AG20443 (cell line): ENCODE results near the gene NENF.
"Not testable (repeated sequence)": the region's sequence is repeated elsewhere in the genome, so short reads cannot be mapped to it uniquely, and the experiment has no call there.

Source experiments
- DNase-seq: peaks from one replicate; pipeline ENCODE4 v3.0.0; 2012; ENCODE audit warnings: low spot score, mixed read lengths

Gene NENF

DNA sequence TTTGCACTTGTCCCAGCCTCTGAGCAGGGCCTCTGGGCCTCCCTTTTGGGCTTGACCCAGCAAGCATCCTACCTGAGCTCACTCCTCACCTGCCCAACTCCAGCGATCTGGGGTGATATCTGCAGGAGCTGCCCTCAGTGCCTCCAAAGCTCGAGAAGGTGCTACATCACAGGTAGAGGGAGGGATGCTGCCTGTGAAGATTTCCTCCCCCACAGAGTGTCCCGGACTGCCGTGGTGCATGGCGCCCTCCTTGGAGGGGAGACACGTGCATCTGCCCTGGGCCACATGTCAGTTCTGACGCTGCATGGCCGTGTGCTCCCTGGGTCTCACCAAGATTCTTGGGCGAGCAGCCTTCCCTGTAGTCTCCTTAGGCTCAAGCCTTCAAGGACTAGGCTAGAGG lies 27.7 kb downstream of the NENF start:
- DNase-seq = no peak

DNA sequence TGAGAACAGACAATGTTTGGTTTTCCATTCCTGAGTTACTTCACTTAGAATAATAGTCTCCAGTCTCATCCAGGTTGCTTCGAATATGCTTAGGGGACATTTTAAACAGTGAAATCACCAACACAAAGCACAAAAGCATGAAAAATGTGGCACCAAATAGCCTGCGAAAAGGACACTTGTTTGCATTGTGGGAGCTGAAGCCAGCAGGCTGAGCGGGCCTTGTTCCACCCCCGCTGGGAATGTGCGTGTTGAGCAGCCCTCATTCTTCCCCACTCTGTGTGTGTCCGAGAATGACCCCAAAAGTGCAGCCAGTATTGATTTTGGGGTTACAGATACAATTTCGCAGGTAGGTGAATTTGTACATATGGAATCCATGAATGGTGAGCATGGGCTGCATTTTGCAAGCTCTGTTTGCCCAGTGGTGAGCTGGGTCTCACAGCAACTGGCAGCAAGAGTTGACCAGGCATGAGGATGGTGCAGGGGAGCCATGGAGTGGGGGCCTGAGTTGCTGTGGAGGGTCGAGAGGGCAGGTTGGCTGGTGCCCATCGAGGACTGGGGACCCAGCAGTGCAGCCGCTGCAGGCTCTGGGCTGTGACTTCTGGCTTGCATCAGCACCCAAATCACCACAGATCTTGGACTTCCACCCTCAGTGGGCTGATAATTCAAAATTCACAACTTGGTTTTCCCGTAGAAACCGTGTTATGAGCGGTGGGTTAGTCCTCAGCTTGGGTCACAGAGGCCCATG lies 29.4 kb downstream of the NENF start:
- DNase-seq = no peak

DNA sequence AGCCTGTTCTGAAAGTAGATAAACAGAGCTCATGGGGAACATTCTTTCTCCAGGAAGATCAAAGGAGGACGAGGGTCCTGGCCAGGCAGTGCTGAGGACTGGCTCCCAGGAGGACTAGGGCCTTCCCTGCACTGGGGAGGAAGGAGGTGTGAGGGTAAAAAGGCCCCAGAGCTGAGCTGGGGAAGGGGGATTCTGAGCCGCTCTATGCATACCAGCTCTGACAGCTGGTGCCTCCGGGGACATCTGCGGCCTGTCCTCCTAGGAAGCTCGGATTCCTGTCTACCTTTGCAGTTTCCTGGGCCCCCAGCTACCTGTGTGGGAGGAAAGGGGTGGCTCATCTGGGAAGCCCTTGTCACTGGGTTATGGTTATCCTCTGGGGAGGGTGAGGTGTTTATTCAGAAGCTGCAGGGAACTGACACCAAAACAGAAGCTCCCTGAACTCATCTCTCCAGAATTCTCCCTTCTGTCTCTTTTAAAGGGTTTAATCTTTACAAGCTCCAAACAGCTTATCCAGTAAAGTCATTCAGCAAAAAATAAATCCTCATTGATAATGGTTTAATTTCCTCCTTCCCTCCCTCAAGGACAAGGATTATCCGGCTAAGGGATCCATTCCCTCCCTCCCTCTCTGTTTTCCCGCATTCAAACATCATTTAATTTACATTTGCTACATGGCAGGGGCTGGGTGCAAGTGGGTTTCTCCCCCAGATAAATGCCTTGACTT lies 31.0 kb downstream of the NENF start:
- DNase-seq = no peak

DNA sequence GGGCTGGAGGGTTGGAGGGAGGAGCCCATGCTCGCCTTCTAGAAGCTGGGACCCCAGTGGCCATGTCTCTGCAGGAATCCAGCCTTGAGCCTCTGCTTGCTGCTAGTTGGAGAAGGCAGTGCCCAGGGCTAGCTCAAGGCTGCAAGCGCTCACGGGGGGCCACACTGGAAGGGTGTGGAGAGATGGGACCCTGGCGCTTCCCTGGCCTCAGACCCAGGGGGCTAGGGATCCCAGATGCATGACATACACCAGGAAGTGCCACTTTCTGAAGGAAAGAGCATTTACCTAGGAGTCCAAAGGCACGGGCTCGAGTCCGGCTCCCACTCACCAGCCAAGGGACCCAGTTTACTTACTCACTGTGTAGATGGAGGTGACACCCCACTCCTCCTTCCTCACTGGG lies 32.6 kb downstream of the NENF start:
- no peak for DNase-seq

DNA sequence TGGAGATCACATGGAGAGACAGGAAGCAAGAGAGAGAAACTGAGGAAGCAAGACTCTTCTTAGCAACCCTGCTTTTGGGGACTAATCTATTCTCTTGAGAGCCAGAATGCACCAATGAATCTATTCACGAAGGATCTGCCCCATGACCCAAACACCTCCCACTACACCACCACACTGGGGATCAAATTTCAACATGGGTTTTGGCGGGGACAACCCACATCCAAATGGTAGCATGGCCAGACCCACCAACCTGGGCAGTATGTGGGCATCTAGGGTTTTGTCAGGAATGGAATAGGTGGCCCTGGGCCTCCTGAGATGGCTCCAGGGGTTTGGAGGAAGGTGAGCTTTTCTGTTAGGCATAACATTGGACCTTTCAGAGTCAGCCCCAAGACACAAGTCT lies 33.7 kb downstream of the NENF start:
- no peak for DNase-seq

DNA sequence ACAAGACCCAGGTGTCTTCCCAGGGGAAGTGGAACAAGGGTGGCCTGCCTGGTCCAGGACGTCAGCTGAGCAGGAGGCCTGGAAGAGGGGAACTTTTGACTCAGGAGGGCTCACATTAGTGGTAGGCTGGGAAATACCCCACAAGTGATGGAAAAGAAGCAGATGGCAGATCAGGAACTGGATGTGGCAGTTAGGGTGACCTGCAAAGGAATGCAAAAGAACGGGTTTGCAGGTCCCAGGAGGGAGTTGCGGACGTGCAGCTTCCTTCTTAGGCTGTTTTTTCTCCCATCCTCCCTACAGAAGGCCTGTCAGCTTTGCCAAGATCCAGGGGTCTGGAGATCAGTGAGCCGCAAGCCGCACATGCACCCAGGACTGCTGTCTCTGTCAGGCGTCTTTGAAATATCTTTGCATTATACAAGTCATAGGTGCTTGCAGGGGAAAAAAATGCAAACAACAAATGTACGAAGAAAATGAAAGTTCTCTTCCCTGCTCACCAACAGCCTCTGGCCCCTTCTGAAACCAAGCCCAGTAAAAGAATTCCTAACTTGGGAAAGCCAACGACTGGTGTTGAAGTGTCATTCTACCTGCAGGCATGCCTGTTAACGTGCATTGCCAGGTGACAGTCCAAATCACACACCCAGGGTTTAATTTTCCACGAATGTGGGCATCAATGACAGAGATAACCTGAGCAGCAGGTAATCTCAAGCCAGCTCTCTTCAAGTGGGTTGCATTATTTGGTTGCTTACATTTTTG lies 34.4 kb downstream of the NENF start:
- no peak for DNase-seq

DNA sequence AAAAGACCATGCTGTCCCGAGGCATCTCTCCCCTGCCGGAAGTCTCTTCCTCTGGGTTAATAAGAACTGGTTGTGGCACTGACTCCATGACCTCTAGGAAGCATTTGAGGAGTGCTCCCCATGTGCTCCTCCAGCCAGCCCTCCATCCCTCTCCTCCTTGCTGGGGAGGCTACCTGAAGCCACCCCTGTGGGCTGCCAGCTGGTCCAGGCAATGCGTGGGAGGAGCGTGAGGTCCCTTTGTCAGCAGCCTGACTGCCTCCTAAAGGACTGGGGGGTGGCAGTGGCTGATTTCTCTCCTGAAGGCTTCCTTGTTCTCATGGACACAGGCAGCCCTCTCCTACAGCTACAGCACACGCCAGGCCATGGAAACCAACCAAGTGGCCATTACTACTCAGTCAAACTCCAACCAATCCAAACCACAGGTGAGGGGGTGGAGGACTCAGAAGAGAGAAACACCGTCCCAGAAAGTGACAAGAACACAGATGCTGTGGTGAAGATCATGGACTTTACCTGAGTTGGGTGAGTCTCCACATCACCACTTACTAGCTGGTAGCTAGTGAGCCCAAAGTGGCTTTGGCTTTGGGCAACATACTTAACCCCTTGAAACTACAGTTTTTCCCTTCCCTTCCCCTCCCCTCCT lies 35.2 kb downstream of the NENF start:
- DNase-seq = no peak

DNA sequence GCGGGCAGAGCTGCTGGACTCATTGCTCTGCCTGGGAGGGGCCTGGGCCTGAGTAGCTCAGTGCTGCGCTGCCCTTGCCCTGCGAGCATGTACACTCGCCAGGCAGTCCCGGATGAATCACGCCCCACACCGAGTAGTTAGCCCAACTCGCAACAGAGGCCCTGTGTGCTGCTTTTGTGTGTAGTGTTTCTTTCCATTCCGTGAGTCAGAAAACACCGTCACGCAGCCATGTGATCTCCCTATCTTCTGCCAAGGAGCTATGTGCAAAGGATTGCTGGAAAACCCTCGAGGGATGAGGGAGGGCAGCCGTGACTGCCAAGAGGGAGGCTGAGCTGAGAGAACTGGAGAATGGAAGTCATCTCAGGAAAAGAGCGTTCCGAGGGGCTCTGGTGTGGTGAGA lies 37.3 kb downstream of the NENF start:
- DNase-seq = peak; percentile 96

DNA sequence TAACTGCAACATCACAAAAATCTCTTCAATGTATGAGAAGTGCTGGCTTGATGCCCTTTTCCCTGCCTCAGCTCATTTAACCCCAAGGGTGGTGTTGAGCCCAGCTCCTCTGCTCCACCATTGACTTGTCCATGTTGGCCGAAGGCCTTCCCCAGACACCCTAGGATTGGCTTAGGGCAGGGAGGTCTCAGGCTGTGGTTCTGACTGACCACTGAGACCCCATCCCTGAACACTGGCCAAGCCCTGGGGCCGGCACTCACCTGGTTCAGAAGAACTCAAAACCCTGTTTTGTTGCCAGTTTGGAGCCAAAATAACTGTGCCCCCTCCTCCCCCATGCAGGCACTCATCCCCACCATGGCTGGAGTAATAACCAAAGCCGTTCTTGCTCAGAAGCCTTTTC lies 38.6 kb downstream of the NENF start:
- no peak for DNase-seq

DNA sequence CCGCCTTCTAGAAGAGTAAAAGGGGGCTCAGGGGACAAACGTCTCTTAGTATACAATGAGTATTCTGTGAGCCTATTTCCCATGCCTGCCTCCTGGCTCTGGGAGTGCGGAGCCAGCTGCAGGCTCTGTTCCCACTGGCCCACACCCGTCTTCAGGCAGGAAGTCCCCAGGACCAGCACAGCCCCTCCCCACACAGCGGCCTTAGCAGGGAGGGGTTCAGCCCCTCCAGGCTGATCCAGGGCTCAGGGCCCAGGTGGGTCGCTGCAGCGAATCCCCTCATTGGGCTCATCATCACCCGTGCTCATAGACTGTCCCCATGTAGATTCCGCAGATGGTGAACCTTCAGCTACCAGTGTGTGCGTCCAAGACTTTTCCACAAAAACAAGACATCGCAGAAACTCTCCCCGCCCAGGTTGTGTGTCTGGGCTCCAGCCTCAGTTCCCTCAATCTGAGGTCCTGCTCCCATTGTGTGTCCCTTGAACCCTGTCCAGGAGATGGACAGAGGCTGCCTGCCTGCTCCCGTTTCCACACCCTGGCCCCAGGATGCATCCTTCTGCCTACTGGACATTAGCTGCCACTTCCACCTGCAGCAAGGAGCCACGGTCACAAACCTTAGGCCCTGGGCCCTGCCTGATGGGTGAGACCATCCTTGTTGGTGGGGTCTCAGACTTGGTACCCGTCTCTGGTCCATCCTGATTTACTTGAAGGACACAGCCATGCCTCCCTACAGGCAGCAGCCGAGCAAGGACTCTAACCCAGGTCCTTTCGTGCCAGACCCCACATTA lies 39.4 kb downstream of the NENF start:
- no peak for DNase-seq

DNA sequence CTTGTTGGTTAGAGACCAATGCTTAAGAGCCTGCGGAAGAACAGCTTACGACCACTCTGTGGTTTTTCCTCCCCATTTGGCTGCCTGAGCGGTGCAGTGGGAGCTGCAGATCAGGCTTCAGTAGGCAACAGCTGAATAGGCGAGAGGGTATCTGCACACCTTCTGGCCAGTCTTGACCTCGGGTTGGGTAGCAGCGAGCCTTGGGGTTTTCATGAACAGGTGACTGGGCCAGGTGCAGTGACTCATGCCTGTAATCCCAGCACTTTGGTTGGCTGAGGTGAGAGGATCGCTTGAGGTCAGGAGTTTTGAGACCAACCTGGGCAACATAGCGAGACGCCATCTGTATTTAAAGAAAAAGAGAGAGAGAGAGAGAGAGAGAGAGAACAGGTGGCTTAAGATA lies 41.0 kb downstream of the NENF start:
- no peak for DNase-seq

DNA sequence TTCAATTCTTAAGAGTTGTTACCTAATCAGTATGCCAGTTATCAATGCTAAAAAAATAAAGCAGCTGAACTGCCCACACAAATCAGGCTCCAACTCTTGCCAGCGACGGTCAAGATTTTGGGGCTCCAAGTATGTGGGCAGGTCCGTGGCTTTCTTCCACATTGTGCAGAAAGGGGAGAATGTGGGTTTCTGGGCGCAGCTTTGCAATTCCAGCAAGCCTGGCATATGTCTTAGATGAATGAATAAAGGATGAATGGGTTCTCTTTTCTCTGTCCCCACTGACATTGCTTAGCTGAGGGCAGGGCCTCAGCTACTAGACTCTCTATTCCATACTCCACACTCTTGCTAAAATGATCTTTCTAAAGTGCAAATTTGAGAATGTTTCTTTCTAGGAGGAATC lies 42.4 kb downstream of the NENF start:
- no peak for DNase-seq

DNA sequence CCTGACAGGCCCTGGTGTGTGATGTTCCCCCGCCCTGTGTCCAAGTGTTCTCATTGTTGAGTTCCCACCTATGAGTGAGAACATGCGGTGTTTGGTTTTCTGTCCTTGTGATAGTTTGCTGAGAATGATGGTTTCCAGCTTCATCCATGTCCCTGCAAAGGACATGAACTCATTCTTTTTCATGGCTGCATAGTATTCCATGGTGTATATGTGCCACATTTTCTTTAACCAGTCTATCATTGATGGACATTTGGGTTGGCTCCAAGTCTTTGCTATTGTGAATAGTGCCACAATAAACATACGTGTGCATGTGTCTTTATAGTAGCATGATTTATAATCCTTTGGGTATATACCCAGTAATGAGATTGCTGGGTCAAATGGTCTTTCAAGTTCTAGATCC lies 43.1 kb downstream of the NENF start:
- not testable (repeated sequence) for DNase-seq

DNA sequence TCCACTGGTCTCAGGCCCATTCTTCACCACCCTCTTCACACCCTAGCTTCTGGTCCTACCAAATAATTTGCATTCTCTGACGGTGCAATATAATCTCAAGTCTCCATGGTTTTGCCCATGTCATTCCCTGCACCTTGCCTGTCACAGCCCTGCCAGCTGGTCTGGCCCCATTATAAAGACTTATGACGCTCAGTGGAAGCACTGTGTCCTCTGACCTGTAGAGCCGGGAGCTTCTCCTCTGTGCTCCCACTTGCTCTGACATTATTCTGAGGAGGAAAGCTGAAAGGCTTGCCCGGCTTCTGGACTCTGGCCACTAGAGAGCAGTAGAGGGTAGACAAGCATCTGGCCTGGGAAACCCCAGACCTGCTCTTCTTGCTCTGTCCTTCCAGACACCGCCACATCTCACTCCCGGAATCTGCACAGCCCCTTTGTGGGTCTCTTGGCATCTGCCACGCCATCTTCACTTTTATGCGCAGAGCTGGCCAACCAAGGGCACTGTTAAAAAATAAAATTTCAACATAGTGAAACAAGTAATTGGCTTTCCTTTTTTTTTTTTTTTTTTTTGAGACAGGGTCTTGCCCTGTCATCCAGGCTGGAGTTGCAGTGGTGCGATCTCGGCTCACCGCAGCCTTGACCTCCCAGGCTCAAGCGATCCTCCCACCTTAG lies 44.4 kb downstream of the NENF start:
- DNase-seq = peak; percentile 89

DNA sequence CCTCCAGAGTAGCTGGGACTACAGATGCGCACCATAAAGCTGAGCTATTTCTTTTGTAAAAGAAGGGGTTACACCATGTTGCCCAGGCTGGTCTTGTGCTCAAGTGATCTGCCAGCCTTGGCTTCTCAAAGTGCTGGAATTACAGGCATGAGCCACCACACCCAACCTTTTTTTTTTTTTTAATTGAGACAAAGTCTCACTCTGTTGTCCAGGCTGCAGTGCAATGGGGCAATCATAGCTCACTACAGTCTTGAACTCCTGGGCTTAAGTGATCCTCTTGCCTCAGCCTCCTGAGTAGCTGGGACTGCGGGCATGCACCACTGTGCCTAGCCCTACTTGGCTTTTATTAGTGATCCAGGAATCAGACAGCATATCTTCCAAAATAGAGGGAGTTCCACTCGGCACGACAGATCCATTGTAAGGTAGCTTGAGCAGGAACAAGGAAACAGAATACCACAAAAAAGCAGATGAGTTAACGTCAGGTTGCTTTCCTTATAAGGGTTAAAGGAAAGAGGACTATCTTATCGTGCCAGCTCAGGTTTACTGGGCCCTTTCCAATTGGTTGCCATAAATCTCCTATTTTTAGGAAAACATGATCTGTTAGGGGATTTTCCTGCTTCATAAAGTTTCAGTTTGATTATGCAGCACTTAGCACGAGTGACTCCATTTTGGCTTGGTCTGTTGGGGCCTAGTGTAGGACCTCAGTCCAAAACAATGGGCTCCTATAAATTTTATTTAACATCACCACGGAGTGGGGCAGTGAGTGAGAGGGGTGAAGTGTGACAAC lies 45.2 kb downstream of the NENF start:
- DNase-seq = no peak

DNA sequence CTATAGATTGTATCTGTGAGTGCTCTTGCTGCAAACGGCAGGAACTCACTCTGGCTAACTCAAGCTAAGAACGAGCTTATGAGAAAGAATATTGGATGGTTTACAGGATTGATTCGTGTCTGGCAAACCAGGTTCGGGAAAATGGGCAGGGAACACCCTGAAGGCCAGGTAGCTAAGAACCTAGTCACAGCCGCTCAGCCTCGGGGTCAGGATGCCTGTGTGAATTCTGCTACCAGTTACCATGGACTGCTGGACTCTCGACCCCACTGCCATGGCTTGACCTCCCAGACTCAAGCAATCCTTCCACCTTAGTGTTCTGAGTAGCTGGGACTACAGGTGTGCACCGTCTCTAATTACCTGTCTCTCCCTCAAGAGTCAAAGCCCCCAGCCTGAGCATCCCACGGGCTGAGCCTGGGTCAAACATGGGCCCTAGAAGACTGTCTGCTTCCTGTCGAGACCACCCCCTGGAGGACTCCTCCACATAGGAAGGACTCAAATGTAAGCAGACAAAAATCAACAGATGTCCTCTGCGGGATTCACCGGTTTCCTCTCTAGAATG lies 45.8 kb downstream of the NENF start:
- DNase-seq = no peak

DNA sequence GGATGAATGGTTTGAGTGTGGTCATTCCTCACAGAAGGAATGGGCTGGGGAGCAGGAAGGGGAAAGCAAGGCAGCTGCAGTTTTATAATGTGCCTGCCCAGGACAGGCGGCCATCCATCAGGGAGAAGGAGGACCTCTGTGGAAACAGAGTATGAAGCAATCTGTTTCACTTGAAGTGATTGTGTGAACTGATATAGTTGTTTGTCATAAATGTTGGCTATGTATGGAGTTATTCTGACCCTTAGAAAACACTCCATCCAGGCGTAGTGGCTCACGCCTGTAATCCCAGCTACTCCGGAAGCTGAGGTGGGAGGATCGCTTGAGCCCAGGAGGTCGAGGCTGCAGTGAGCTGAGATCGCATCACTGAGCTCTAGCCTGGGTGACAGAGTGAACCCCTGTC lies 46.5 kb downstream of the NENF start:
- no peak for DNase-seq

DNA sequence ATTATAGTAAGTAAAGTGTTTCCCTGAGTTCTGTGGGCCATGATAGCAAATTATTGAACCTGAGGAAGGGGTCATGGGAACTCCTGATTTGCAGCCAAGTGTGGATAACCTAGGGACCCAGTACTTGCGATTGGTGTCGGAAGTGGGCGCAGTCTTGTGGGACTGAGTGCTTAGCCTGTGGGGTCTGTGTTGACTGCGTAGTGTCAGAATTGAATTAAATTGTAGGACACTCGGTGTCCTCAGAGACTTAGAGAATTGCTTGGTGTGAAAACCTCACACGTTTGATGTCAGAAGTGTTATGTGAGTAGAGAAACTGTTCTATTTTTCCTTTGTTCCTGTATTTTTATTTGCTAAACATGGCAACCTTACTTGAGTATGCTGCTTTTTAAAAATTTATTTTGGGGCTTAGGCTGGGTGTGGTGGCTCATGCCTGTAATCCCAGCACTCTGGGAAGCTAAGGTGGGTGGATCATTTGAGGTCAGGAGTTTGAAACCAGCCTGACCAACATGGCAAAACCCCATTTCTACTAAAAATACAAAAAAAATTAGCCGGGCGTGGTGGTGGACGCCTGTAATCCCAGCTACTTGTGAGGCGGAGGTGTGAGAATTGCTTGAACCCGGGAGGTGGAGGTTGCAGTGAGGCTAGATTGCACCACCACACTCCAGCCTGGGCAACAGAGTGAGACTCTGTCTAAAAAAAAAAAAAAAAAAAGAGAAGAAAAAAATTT lies 48.2 kb downstream of the NENF start:
- not testable (repeated sequence) for DNase-seq

DNA sequence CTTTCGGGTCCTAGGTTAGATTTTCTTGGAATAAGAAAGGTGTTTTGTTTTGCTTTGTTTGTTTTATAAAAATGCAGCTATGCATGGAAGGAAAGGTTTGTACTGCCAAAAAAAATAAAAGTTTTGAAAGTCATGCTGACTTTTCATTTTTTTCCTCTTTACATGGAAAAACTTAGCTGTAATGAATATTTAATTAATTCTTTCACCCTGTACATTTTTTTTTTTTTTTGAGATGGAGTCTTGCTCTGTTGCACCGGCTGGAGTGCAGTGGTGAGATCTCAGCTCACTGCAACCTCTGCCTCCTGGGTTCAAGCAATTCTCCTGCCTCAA lies 48.7 kb downstream of the NENF start:
- DNase-seq = no peak
